NOMO-1 (cell line): ENCODE results near the gene POLR1C.
"Not testable (repeated sequence)": the region's sequence is repeated elsewhere in the genome, so short reads cannot be mapped to it uniquely, and the experiment has no call there.

Experiments used
- DNase-seq, 2 experiments: peaks; one replicate each; lab custom pipeline; 2025; ENCODE audit not compliant: unreplicated experiment in 2 of 2; lab: John Stamatoyannopoulos, UW

The POLR1C gene

GRCh38 chr6:43508481-43509141 lies 8.3 kb upstream of the POLR1C start:
- no peak for DNase-seq

- DNase-seq, result no peak
Measured at GRCh38 chr6:43509142-43509983, 7.5 kb upstream of the POLR1C start.

DNA sequence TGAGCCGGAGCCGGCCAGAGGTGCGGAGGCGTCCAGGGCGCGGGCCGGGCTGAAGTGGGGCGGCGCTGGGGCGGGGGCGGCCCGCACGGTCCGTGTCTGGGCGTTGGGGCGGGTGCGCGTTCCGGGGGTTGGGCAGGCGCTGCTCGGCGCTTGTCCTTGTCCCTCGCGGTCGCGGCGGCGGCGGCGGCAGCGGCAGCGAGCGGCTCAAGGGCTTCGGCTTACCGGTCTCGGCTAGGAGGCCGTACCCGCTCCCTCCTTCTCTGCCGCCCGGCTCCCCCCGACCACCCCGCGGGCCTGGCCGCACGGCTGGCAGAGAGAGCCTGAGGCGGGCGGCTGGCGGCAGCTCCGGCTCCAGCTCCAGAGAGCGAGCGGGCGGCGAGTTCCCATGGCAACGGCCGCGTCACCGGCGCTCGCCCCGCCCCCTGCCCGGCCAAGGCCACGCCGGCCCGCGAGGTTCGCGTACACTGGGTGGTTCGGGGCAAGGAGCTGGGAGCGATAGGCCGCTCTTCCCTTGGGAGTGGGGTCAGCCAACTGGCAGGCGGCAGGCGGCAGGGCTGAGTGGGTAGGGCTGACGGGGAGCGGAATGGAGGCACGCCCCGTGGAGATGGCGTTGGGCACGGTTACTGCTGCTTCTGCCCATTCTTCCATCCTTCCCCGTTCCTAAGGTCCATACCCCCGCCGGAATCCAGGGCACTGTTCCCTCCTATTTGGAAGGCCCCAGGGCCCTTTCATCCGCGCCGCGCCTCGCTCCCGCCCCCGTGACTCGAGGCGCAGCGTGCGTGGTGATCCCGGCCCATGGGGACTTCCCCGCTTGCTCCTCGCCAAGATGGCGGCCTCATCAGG lies 6.7 kb upstream of the POLR1C start, which contains the start of gene LRRC73:
LRRC73 (minus strand) TSS at position 363 of the 843 bp plus-strand sequence. CDS start 561 bp downstream, outside the sequence.
- DNase-seq, result peak; percentile 54 to 55

DNA sequence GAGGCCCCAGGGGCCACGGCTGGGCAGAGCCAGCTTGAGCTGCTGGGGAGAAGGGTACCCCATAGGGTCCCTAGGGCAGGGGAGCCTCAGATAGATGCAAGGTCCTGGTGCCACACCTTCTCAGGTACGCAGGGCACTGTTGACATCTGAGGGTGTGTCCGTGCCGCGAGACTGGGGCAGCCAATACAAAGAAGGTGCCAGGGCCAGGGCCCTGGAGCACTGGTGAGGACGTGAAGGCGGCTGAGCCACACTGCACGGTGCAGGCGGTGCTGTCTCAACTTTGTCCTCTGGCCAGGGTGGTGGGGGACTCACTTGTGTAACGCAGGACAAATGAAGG lies 6.1 kb upstream of the POLR1C start:
- DNase-seq, result no peak

DNA sequence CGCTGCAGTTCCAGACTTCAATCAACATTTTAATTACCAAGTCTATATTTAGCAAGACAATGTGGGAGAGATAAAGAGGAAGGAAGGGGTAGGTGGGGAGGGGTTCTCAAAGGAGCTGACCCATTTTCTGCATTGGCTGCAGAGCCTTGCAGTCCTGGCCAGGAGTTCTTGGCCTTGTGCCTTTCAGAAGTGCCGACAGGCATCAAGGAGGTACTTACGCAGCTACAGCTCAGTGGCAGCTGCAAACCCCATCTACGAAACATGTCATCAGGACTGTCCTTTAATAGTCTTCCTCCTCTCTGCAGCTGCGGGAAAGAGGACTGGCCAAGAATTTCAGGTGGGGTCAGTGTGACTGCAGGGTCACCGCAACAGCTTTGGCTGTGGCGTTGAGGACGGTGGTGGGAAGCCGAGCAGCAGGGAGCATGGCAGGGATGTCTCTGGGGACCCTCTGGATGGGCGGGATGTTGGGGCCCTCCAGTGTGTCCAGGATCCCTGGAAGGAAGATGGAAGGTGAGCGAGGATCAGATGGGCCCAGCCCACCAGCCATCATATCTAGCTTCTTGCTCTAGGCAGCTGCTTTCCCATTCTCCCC lies 5.0 kb upstream of the POLR1C start:
- no peak for DNase-seq

GRCh38 chr6:43515808-43516207 lies 1.1 kb upstream of the POLR1C start:
- no peak for DNase-seq

GRCh38 chr6:43516367-43516696 lies 557 bp upstream of the POLR1C start:
- DNase-seq, result no peak

DNA sequence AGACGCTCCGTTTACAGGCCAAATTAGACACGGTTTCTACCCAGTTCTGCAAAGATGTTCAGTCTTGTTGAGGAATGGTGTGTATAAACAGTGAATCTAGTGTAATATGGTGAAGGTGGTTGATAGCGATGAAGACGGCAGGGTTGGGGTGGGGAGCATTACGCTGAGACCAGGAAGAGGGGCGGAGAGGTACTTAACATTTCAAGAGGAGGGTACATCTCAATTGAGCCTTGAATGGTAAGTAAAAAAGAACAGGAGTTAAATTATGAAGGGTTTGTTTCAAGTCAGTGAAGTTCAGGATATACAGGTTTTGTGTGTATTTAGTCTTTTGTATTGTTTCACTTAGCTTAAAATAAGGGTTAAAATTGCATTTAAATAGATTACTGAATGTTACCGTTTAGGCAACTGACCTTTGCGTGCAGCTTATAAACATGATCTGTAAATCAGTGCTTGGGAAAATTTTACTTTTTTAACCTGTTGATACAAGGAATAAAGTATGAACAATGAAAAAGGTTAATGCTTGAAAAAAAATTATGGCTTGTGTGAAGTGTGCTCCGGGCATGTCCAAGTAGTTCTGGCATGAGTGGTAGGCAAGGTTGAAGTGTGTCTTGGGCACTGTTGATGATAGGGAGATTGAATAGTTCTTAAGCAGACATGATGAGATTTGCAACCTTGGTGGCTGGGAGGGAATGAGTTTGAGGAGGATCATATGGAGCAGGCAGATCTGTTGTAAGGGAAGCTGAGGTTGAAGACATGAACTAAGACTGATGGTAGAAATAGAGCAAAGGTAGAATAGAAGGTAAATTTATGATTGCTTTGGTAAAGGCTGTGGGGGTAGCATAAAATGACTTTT lies 842 bp downstream of the POLR1C start:
- peak; percentile 9 to 10 for DNase-seq

- DNase-seq, result no peak
Measured at GRCh38 chr6:43520097-43520496, 3.2 kb downstream of the POLR1C start.

GRCh38 chr6:43521836-43522235 lies 4.9 kb downstream of the POLR1C start:
- DNase-seq, result no peak

- DNase-seq, result no peak
Measured at GRCh38 chr6:43522547-43523261, 5.8 kb downstream of the POLR1C start.

DNA sequence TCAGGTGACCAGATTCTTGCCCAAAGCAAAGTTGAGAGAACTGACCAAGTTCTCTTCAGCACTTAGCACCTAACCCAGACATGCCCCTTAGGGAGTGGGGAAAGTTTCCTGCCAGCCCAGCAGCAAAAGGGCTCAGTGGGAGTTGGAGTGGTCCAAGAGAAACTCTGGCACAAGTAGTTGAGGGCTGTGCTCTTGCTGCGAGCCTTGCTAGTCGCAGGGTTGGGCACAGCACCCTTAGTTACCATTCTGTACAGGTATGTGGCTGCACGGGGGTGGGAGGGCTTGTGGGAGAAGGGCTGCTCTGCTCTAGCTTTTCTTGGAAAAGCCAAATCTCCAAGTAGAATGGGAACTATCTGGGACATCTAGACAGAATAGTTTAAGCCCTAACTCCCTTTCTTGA lies 6.4 kb downstream of the POLR1C start:
- DNase-seq, result no peak

DNA sequence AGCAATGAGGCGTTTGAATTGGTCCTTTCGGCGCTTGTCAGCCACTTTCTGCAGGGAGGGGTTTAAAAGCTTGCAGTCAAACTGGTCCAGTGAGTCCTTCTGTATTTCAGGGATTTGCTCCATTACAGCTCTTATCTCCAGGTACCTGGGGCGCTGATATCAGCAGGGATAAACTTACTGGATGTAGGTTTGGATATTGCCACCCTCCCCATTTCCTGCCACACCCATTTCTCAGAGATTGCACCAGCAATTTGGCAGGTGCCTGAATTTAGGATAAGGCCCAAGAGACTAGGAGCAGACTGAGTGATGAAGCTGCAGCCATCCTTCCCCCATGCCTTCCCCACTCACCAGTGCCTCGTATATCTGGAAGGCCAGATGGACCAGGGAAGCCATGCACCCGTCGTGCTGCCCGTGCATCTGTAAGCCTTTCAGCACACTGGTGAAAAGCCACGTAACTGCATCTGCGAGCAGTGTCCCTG lies 7.6 kb downstream of the POLR1C start:
- DNase-seq, result no peak

GRCh38 chr6:43532201-43532600 lies 15.3 kb downstream of the POLR1C start:
- no peak for DNase-seq

- DNase-seq, result not testable (repeated sequence)
Measured at GRCh38 chr6:43538986-43539385, 22.1 kb downstream of the POLR1C start.

DNA sequence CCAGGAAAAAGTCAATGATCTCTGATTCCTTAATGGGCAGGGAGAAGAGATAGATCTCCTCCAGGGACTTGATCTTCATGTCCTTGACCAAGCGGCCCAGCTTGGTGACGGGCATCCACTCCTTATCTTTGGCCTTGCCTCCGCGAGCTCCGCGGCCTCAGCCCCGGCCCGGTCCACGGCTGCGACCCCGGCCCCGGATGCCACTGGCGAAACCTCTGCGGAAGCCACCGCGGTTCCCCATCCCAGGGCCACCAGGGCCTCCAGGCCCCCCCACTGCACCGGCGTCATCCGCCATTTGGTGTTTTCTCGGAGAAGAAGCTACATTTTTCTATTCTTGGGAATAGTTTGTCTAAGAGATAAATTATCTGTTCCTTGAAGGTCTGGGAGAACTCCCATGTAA lies 22.5 kb downstream of the POLR1C start:
- not testable (repeated sequence) for DNase-seq

DNA sequence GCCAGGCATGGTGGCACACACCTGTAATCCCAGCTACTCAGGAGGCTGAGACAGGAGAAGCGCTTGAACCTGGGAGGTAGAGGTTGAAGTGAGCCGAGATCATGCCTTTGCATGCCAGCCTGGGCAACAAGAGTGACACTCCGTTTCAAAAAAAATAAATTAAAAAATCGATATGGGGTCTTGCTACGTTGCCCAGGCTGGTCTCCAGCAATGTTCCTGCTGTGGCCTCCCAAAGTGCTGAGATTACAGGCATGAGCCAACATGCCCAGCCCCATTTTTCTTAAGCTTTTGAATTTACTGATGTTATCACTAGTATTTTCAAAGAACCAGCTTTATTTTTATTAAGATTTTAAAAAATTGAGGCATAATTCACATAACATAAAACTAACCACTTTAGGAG lies 23.6 kb downstream of the POLR1C start:
- no peak for DNase-seq

DNA sequence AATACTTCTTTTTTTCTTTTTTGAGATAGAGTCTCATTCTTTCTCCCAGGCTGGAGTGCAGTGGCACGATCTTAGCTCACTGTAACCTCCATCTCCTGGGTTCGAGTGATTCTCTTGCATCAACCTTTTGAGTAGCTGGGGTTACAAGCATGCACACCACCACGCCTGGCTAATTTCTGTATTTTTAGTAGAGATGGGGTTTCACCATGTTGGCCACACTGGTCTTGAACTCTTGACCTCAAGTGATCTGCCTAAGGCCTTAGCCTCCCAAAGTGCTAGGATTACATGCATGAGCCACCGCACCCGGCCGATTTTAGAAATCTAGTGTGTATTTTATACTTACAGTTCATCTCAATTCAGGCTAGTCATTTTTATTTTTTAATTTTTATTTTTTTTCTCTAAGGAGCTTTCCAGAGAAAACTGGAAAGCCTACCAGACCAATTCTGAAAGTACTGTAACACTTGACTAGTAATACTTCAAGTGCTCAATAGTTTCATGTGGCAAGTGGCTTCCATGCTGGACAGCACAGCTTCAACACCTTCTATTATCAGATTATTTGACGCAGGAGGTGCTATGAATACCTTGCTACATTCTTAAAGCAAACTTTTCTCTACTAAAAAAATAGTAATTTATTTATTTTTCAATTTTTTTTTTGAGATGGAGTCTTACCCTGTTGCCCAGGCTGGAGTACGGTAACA lies 25.0 kb downstream of the POLR1C start:
- no peak for DNase-seq

DNA sequence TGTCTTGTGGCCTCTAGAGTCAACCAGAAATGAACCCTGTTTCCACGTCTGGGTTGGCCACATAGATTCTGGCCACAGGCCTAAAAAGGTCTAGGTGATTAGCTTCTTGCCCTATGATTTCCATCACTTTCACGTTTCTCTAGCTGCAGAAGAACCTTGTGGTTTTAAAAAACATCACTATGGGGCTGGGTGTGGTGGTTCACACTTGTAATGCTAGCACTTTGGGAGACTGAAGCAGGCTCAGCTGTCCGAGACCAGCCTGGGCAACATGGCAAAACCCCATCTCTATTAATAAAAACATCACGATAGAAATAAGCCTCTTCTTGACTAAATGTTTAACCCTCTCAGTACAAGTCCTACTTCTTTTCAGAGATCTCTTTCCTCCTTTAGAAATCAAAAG lies 27.6 kb downstream of the POLR1C start:
- DNase-seq, result no peak
